ENCODE results near the gene GMPS.
"Not testable (repeated sequence)": the region's sequence is repeated elsewhere in the genome, so short reads cannot be mapped to it uniquely, and the experiment has no call there.

DNA sequence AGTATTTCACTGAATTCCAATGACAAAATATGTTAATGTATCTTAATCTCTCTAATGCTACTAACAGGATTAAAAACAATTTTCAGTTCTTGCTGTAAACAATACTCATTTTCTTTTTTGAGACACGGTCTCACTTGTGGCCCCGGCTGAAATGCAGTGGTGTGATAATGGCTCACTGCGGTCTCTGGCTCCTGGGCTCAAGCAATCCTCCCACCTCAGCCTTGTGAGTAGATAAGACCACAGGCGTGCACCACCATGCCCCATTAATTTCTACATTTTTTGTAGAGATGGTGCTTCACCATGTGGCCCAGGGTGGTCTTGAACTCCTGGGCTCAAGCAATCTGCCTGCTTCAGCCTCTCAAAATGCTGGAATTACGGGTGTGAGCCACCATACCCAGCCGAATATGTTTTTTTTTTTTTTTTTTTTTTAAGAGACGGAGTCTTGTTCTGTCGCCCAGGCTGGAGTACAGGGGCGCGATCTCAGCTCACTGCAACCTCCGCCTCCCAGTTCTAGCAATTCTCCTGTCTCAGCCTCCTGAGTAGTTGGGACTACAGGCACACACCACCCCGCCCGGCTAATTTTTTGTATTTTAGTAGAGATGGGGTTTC is 41.9 kb upstream of the GMPS start:
- TF ChIP-seq REST (IDR thresholded peaks at IDR 0.05; ENCODE audit: low read depth, low read length); SMC3 (IDR thresholded peaks at IDR 0.05; ENCODE audit: low read depth, low read length); ELF1 (IDR thresholded peaks at IDR 0.05): not testable (repeated sequence)
- TF ChIP-seq, protein P1, sequence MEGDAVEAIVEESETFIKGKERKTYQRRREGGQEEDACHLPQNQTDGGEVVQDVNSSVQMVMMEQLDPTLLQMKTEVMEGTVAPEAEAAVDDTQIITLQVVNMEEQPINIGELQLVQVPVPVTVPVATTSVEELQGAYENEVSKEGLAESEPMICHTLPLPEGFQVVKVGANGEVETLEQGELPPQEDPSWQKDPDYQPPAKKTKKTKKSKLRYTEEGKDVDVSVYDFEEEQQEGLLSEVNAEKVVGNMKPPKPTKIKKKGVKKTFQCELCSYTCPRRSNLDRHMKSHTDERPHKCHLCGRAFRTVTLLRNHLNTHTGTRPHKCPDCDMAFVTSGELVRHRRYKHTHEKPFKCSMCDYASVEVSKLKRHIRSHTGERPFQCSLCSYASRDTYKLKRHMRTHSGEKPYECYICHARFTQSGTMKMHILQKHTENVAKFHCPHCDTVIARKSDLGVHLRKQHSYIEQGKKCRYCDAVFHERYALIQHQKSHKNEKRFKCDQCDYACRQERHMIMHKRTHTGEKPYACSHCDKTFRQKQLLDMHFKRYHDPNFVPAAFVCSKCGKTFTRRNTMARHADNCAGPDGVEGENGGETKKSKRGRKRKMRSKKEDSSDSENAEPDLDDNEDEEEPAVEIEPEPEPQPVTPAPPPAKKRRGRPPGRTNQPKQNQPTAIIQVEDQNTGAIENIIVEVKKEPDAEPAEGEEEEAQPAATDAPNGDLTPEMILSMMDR (IDR thresholded peaks at IDR 0.05): not testable (repeated sequence)

Measured in SK-N-SH (cell line).